BE2C (cell line): Measurements from ENCODE around the gene LRRC75B.
A peak's percentile ranks its signal among the peaks of the same experiment; 100 is the strongest.
"Not testable (repeated sequence)": the region's sequence is repeated elsewhere in the genome, so short reads cannot be mapped to it uniquely, and the experiment has no call there.

Experiments used
- DNase-seq: peaks from one replicate; pipeline ENCODE4 v3.0.0-alpha.2; 2020
- H3K27me3 ChIP-seq: fragments of 250-450 bp; sonication (Bioruptor Pico); 2 replicates; pipeline ENCODE4 v1.5.1; 2020; ENCODE audit warnings: mild to moderate bottlenecking
- H3K36me3 ChIP-seq: fragments of 250-450 bp; sonication (Bioruptor Pico); 2 replicates; pipeline ENCODE4 v1.5.1; 2020; ENCODE audit warnings: mild to moderate bottlenecking
- H3K4me1 ChIP-seq: fragments of 250-450 bp; sonication (Bioruptor Pico); 2 replicates; pipeline ENCODE4 v1.5.1; 2020
- H3K4me3 ChIP-seq: 2 replicates; pipeline ENCODE4 v1.5.1; 2011; ENCODE audit warnings: low read depth, low read length
- H3K9me3 ChIP-seq: fragments of 250-450 bp; sonication (Bioruptor Pico); 2 replicates; pipeline ENCODE4 v1.5.1; 2020
- CTCF ChIP-seq: IDR thresholded peaks from 2 replicates; pipeline ENCODE4 v1.5.1; 2012; ENCODE audit warnings: mild to moderate bottlenecking, low read depth, low read length

LRRC75B gene

GRCh38 chr22:24553597-24554312 lies 39.1 kb downstream of the LRRC75B start:
- DNase-seq = no peak
- 0 out of 2 replicates have a peak, but pooled peaks cover 5% of the 10 kb centered on the region for H3K4me1 ChIP-seq
- H3K4me3 ChIP-seq = peak overlapping the region; percentile 92
- H3K9me3 ChIP-seq = no peaks in the 10 kb centered on the region
- H3K36me3 ChIP-seq = peaks cover 14% of the 10 kb centered on the region
- no peak for TF ChIP-seq CTCF
- H3K27me3 ChIP-seq = no peaks in the 10 kb centered on the region

- not testable (repeated sequence) for H3K4me1 ChIP-seq, H3K36me3 ChIP-seq, H3K4me3 ChIP-seq, H3K9me3 ChIP-seq, DNase-seq, H3K27me3 ChIP-seq
These were observed 40.2 kb downstream of the LRRC75B start for GRCh38 chr22:24552503-24553286.

DNA sequence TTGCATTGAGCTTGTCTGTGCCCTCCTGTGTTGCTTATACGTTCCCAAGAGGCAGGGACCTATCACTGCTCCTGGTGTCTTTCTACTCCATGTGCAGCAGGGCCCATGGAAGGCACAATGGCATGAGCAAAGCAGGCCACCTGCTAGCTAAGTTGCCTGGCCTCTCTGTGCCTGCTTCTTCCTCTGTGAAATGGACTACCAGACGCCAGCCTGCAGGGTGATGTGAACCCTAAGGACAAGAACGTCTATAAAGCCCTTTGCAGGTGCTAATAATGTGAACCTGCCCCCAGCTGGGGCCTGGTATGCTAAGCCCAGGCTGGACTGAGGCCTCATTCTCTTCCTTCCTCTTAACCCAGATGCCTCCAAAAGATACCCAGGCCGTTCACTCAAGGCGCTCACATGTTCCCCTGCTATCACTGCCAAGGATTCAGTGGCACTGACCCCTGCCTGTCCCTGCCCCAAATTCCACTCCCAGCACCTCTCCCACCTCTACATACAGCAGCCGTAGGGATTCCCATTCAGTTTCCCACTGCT lies 41.9 kb downstream of the LRRC75B start:
- no peak for TF ChIP-seq CTCF
- no peak for DNase-seq
- no peak overlapping the region for H3K4me3 ChIP-seq
- 0 out of 2 replicates have a peak, but pooled peaks cover 5% of the 10 kb centered on the region for H3K4me1 ChIP-seq
- no peaks in the 10 kb centered on the region for H3K27me3 ChIP-seq
- no peaks in the 10 kb centered on the region for H3K9me3 ChIP-seq
- H3K36me3 ChIP-seq = peaks cover 17% of the 10 kb centered on the region

- H3K36me3 ChIP-seq = peaks cover 17% of the 10 kb centered on the region
- H3K4me3 ChIP-seq = no peak overlapping the region
- H3K9me3 ChIP-seq = no peaks in the 10 kb centered on the region
- no peaks in the 10 kb centered on the region for H3K27me3 ChIP-seq
- no peak for TF ChIP-seq CTCF
- peaks cover 6% of the 10 kb centered on the region for H3K4me1 ChIP-seq
- no peak for DNase-seq
These were observed 42.6 kb downstream of the LRRC75B start for GRCh38 chr22:24550028-24550901.

DNA sequence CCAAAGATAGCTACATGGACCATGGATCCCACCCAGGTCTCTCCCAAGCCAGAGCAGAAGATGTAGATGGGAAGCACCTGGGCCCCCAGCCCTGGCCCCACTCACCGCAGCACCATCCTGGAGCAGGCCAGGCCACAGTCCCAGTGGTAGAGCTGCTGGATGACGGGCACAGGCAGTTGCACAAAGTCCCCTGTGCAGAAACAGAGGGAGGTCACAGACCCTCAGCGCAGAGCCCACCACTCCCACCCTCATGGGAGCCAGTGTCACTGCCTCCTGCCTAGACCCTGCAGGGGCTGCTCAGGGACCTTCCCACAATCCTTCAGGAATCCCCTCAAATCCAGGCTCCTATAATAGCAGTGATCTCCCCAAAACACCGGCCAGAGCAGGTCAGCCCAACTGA lies 44.1 kb downstream of the LRRC75B start:
- Histone ChIP-seq H3K4me1 (peaks cover 8% of the 10 kb centered on the region), H3K27me3 (no peaks in the 10 kb centered on the region), H3K9me3 (no peaks in the 10 kb centered on the region), H3K4me3 (no peak overlapping the region), H3K36me3 (peaks cover 22% of the 10 kb centered on the region)
- DNase-seq = no peak
- no peak for TF ChIP-seq CTCF

DNA sequence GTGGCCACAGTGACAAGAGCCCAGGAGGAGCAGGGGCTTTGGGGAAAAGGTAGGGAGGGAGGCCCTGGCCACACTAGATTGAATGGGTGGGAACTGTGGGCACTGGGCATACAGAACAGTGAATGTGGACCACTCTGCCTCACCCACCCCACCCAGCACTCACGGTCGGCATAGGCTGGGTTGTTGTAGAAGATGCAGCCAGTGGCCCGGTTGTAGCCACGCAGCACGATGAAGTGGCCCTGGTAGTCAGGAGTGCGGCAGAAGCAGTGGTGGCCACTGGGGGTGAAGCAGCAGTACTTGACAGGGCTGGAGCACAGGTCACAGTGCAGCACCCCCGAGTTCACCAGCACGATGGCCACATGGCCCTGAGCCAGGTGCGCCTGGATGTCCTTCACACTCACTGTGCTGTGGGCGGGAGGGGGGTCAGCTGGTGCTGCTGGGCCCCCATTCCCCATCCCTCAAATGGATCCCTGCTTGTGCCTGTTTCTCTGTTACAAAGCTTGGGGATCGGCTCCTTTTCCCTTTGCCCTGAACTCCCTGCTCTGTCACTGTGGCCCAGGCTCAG lies 49.1 kb downstream of the LRRC75B start:
- Histone ChIP-seq H3K4me1 (peaks cover 5% of the 10 kb centered on the region), H3K36me3 (peaks cover 48% of the 10 kb centered on the region), H3K27me3 (no peaks in the 10 kb centered on the region), H3K9me3 (no peaks in the 10 kb centered on the region), H3K4me3 (no peak overlapping the region)
- no peak for DNase-seq
- no peak for TF ChIP-seq CTCF
